Central memory CD4-positive, alpha-beta T cell (primary cell): Measurements from ENCODE around the gene BLZF1.
"Not testable (repeated sequence)": the region's sequence is repeated elsewhere in the genome, so short reads cannot be mapped to it uniquely, and the experiment has no call there.

Source experiments
- DNase-seq: peaks from one replicate; pipeline ENCODE4 v3.0.0; 2022
- total RNA-seq, 3 experiments: gene quantifications; one replicate each; lab custom pipeline; 2026; lab: John Stamatoyannopoulos, UW

The BLZF1 gene, protein sequence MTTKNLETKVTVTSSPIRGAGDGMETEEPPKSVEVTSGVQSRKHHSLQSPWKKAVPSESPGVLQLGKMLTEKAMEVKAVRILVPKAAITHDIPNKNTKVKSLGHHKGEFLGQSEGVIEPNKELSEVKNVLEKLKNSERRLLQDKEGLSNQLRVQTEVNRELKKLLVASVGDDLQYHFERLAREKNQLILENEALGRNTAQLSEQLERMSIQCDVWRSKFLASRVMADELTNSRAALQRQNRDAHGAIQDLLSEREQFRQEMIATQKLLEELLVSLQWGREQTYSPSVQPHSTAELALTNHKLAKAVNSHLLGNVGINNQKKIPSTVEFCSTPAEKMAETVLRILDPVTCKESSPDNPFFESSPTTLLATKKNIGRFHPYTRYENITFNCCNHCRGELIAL
- total RNA-seq, result 22.2 to 28.6 (median 25.9) reads per million in 3 experiments

DNA sequence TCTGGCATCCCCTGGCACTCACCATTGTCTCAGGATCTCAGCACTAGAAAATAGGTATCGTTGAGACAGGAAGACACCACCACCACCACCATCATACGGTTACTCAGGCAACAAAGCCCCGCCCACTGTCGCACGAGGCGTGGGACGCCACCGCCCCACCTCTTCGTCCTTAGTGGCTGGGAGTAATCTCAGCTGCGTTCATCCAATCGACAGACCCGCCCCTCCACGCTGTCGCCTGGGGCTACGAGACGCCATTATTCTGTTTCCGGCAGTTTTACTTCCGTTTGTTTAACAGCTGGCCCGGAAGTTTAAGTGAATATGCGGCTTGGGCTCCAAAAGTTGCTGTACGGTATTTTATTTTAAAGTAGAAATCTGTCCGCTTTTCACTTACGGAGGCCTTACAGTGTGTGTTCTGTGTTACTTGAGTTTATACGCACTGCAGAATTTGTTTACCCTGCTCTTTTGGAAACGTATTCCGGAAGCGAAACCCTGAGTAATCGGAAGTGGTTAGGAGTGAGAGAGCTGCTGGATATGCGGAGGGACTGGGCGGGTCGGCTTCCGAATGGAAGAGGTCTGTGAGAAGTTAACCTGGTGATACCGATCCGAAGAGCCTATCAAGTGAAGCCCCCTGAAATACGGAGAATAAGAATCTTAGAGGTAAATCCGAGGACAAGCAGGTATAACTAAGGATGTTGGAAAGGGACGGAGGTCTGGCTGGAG lies at the start of gene BLZF1, which contains the start of gene NME7:
Gene BLZF1 (plus strand): TSS at position 510 of the 720 bp plus-strand sequence. CDS start 1,328 bp downstream, outside the sequence.
Gene NME7 (minus strand): TSS at position 112 of the 720 bp plus-strand sequence. CDS start 87 bp downstream, at position 25.
- DNase-seq, result peak; percentile 98

GRCh38 chr1:169318536-169319244 lies 49.3 kb upstream of the BLZF1 start:
- DNase-seq, result no peak

DNA sequence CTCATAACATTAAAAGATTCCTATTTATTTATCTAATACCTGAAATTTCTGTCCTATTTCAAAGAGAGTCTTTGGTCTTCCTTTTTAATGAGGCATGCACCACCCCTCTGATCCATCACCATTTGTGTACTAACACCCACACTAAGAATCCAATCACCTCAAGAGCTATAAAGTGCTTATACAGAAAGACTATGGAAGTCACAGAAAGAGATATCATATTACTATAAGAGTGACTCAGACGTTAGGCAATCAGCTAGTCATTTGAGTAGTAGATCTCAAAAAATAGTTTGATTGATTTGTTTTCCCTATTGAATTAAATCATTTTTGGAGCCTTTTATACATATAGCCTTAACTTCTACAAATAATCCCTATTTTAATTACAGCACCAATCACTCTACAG lies 46.5 kb upstream of the BLZF1 start:
- no peak for DNase-seq

DNA sequence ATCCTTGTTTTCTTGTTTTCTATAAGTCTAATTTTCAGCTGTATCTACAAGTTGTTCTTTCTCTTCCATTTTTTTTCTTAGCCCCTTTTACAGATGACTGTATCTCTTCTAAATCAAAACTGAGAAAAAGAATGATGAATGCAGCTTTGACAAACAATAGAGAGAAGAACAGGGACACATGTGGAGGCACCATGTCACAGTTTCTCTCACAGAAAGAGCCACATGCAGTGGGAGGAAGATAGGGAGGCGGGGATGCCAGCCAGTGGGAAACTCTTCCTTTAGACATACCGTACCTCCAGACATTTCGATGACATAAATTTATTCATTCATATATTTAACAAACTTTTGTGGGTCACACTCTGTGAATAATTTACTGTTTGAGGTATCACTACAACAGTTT lies 45.9 kb upstream of the BLZF1 start:
- no peak for DNase-seq

DNA sequence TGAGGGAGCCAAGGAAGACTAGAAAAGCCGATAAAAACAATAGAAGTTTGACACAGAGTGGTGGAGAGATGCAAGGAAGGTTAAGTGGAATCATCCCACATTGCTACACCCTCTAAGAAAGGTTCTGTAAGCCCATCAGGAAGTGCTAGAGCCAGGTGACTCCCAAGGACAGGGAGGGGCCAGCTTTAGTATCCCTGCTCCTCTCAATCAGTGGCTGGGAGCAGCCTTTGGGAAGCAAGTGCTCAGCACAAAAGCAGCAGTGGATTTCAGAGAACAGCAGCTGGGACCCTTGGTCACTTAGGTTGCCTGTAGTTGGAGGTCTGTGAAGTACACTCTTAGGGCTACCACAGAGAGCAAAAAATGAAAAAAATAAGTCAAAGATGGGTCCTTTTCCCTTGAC lies 42.9 kb upstream of the BLZF1 start:
- no peak for DNase-seq

DNA sequence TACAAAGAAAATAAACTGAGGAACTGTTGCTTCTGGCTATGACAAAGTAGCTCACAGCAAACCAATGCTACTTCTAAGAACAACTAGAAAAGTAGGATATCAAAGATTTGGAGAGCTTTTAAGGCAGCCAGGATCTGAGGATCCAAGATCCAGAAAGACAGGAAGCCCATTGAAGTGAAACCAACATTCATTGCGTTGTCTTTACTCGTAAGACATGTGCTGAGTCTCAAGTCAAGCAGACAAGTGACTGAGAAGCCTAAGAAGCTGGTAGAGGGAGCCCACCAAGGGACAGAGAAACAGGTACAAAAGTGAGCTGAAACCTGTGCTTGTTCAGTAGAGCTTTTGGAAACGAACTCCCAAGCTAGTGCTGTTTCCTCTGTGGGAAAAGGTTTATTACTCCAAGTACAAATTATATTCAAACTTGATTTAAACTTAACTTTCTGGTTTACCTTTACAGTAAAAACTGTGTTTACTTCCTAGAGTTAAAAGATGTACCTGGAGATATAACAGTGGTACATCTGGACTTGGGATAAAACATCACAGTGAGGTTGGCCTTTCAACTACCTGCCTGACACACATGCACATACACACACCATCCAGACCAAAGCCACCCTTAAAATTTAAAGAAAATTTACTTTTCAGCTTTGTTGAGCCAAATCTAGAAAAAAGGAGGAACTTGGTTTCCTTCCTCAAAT lies 41.6 kb upstream of the BLZF1 start:
- DNase-seq, result no peak

DNA sequence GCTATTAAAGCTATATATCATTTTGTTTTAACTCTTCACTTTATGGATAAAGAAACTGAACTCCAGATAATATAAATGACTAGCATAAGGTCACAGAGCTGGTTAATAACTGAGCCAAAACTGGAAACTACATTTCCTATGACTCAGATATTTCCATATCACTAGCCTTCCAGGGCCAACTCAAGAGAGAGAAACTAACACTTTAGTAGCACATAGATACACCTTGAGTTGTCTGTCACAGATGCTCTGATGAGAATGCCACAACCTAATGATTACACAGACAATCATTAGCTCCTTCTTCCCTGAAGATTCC lies 41.1 kb upstream of the BLZF1 start:
- no peak for DNase-seq

GRCh38 chr1:169327875-169328274 lies 40.1 kb upstream of the BLZF1 start:
- DNase-seq, result no peak

GRCh38 chr1:169329383-169329782 lies 38.6 kb upstream of the BLZF1 start:
- no peak for DNase-seq

GRCh38 chr1:169330927-169331326 lies 37.1 kb upstream of the BLZF1 start:
- no peak for DNase-seq

GRCh38 chr1:169334727-169335126 lies 33.3 kb upstream of the BLZF1 start:
- not testable (repeated sequence) for DNase-seq

- not testable (repeated sequence) for DNase-seq
Measured at GRCh38 chr1:169336947-169337715, 30.9 kb upstream of the BLZF1 start.

GRCh38 chr1:169338617-169339016 lies 29.4 kb upstream of the BLZF1 start:
- no peak for DNase-seq

DNA sequence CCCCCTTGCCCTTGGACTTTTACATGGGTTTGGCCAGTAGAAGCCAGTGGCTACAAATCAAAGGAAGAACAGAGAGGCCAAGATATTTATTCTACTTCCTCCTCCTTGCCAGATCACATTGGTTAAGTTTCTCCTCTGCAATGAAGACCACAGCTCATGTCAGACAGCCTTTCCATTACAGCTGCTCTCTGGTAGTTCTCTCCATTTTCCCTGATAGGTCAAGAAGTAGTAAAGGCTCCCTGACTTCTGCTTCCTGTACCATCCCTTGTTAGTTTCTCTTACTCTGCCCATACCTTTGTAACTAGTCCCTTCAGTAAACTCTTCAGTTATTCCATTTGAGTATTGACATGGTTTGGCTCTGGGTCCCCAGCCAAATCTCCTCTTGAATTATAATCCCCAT lies 28.2 kb upstream of the BLZF1 start:
- DNase-seq, result no peak

DNA sequence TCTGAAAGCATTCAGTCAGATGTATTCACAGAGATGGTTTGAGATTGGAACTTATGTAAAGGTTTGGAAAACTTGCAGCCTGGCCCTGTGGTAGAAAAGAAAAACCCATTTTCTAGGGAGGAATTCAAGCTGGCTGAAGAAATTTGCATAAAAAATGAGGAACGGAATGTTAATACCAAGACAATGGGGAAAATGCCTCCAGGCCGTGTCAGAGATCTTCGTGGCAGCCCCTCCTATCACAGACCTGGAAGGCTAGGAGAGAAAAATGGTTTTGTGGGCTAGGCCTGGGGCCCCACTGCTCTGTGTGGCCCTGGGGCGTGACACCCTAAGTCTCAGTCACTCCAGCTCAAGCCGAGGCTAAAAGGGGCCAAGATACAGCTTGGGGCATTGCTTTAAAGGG lies 27.1 kb upstream of the BLZF1 start:
- no peak for DNase-seq

DNA sequence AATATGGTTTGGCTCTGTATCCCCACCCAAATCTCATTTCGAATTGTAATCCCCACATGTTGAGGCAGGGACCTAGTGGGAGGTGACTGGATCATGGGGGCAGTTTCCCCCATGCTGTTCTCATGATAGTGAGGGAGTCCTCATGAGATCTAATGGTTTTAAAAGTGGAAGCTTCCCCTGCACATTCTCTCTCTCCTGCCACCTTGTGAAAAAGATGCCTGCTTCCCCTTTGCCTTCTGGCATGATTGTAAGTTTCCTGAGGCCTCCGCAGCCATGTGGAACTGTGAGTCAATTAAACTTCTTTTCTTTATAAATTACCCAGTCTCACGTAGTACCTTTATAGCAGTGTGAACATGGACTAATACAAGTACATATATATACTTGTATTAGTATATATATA lies 25.9 kb upstream of the BLZF1 start:
- not testable (repeated sequence) for DNase-seq

DNA sequence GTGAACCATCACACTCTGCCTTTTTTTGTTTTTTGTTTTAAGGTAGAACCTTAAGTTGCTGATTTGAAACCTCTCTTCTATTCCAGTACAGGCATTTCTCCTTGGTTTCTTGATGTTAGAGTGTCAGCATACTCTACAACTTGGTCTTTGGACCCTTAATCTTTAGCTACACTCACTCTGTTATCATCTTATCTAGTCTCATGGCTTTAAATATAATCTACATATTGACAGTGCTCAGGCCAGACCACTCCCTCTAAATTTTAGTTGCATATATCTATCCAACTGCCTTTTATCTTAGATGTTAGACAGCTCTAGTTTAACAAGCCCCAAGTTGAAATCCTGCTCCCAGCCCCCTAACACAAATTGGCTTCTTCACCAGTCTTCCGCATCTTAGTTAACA lies 22.5 kb upstream of the BLZF1 start:
- no peak for DNase-seq

DNA sequence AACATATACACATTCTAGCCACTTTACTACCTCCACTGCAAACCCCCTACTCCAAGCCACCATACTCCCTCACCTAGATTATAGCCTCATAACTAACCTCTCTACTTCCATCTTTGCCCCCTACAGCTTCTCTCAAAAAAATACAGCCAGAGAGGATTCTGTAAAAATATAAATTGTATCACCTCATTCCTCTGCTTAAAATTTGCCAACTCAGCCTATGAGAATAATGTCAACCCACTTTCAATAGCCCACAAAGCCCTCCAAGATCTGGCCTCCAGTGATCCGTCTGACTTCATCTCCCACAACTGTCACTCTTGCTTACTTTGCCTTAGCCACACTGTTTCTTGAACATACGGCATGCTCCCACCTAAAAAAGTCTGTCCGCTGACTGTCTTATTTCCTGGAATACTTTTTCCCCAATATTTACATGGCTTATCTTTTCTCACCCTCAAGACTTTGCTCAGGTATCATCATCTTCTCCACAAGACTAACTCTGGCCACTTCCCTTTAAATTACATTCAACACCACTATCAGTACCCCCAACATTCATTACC lies 21.9 kb upstream of the BLZF1 start:
- DNase-seq, result no peak

DNA sequence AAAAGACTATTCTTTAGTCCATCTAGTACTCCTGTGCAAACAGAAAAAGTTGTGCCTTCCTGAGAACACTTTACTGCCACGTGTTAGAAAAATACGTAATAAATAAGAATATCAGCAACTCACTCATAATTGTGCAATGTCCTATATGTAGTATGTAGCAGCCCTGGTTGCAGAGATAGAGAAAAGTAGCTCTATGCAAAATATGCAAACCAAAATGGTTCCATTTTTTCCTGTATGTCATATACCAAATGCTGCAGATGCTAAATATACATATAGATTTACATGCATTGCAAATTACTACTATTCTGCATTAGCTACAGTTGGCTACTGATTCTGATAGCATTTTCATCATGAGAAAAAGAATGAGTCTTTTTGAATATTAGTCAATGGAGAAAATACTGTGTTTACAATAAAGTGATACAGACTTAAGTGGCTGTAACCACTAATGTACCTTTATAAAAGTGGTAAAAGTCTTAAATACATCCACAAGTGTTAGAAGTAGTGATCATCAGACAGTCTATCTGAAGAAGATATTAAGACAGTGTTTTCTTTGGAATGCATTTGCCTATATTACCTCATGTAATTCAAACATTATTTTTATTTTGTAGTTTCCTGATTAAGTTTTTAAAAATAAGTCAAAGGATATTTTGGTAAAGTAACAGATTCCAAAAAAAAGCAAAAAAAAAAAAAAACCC lies 20.2 kb upstream of the BLZF1 start:
- DNase-seq, result no peak

- peak; percentile 34 for DNase-seq
Measured at GRCh38 chr1:169348383-169349036, 19.5 kb upstream of the BLZF1 start.

DNA sequence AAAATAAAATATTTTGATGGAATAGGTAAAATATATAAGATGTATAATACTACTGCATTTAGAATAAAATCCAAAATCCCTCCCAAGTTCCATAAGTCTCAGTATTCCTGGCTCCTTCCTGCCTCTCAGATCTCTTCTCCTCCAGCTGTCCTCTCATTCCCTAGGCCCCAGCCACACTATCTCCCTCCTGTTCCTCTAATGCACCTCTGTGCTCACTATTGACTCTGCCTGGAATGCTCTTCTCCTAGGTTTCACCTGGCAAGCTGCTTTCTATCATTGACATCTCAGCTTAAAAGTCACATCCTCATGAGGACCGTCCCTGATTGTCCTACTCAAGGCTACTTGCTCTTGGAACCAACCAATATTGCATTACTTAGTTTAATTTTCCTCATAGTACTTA lies 7.6 kb upstream of the BLZF1 start:
- DNase-seq, result no peak
